K562 (cell line): ENCODE data around the gene FAR1. TPM values are rescaled to one million over a fixed set of nuclear protein-coding genes. Genes with fewer than 3 reads are reported as not detected.

Source experiments
- ATAC-seq: fragments of 200-7000 bp; cut with Tn5 transposase; 3 replicates; pipeline ENCODE4 v1.9.1; 2020; ENCODE audit warnings: moderate library complexity
- BruUV-seq: library from RNA; stranded (reverse); fragments of 400-500 nt; replicated peaks from 2 replicates; lab custom pipeline; 2021; lab: Mats Ljungman, UMichigan
- CTCF ChIA-PET: fragments of 300-600 bp; formaldehyde crosslinking; extraction: SDS; loops from one replicate; lab custom pipeline; 2021; ENCODE audit warnings: low intra/inter-chr PET ratio; lab: Yijun Ruan, JAX
- POLR2A ChIA-PET: fragments of 300-600, 350-650 bp; sonication (Branson Sonifier 250); formaldehyde crosslinking; extraction: SDS; loops from one replicate; lab custom pipeline; 2021; ENCODE audit warnings: antibody characterized with exemption, inconsistent platforms; lab: Yijun Ruan, JAX
- DNase-seq, 4 experiments: peaks; one replicate each; pipeline versions ENCODE4 v3.0.0 to v3.0.0-alpha.2; 2011 to 2018; ENCODE audit warnings: low spot score in 3 of 4, mixed read lengths in 3 of 4; ENCODE audit errors: extremely low read depth in 1 of 4
- FAIRE-seq: peaks from 2 replicates; lab custom pipeline; 2011; peaks lifted over from hg19 to GRCh38; lab: Jason Lieb, UNC
- H2AFZ ChIP-seq: 2 replicates; pipeline ENCODE4 v1.6.0; 2011; ENCODE audit warnings: low read depth, low read length, control low read depth, inconsistent platforms
- H3K27ac ChIP-seq: fragments of 200-600 bp; 3 replicates; pipeline ENCODE4 v1.8.0; 2011; ENCODE audit warnings: low read depth, mild to moderate bottlenecking, control low read depth, inconsistent platforms, low read length, moderate library complexity, mixed read lengths; ENCODE audit errors: extremely low read depth
- H3K27me3 ChIP-seq, 2 experiments: fragments of 300-600 bp in 1 of 2; 2 replicates in 1 of 2; 3 replicates in 1 of 2; pipeline versions ENCODE4 v1.6.0 to v1.8.0; 2011; ENCODE audit warnings: inconsistent platforms in 2 of 2, low read length in 2 of 2, mild to moderate bottlenecking in 1 of 2, mixed read lengths in 1 of 2, moderate library complexity in 1 of 2; ENCODE audit not compliant: control insufficient read depth in 2 of 2, insufficient read depth in 2 of 2
- H3K36me3 ChIP-seq: fragments of 300-600 bp; 3 replicates; pipeline ENCODE4 v1.8.0; 2011; ENCODE audit warnings: mild to moderate bottlenecking, low read length, inconsistent platforms; ENCODE audit not compliant: control insufficient read depth, insufficient read depth
- H3K4me1 ChIP-seq, 2 experiments: fragments of 200-600 bp in 1 of 2; replicated peaks in 1 of 2; 2 replicates in 1 of 2; 3 replicates in 1 of 2; pipeline versions ENCODE4 v1.5.1 to v1.8.0; 2011; ENCODE audit warnings: inconsistent platforms in 2 of 2, low read length in 2 of 2, mild to moderate bottlenecking in 1 of 2, mixed read lengths in 1 of 2, moderate library complexity in 1 of 2; ENCODE audit not compliant: control insufficient read depth in 2 of 2, insufficient read depth in 2 of 2
- H3K4me2 ChIP-seq: 2 replicates; pipeline ENCODE4 v1.6.1; 2011; ENCODE audit warnings: low read length, control low read depth, inconsistent platforms, mixed read lengths; ENCODE audit not compliant: insufficient read depth
- H3K4me3 ChIP-seq: fragments of 200-600 bp; sonication (generic), shearing (Covaris generic); 2 replicates; pipeline ENCODE4 v1.5.1; 2016; ENCODE audit warnings: control low read depth, inconsistent platforms
- H3K79me2 ChIP-seq: fragments of 200-600 bp; 3 replicates; pipeline ENCODE4 v1.8.0; 2011; ENCODE audit warnings: low read length, inconsistent platforms; ENCODE audit not compliant: control insufficient read depth, insufficient read depth
- H3K9ac ChIP-seq, 2 experiments: 2 replicates each; pipeline versions ENCODE4 v1.6.0 to v1.6.1; 2011; ENCODE audit warnings: low read depth in 2 of 2, low read length in 2 of 2, control low read depth in 1 of 2, inconsistent platforms in 1 of 2, mild to moderate bottlenecking in 1 of 2, mixed read lengths in 1 of 2; ENCODE audit not compliant: insufficient read depth in 1 of 2
- H3K9me1 ChIP-seq: one replicate; pipeline ENCODE4 v1.6.0; 2011; ENCODE audit warnings: inconsistent platforms, mild to moderate bottlenecking, low read length, moderate library complexity; ENCODE audit not compliant: control insufficient read depth, insufficient read depth
- H3K9me3 ChIP-seq: replicated peaks from 2 replicates; pipeline ENCODE4 v1.5.1; 2011; ENCODE audit warnings: low read depth, low read length, inconsistent platforms; ENCODE audit not compliant: control insufficient read depth, insufficient read depth
- H4K20me1 ChIP-seq: replicated peaks from 2 replicates; pipeline ENCODE4 v1.6.1; 2011; ENCODE audit warnings: low read length, inconsistent platforms, mixed read lengths; ENCODE audit not compliant: control insufficient read depth, insufficient read depth
- ARID3B ChIP-seq: fragments of 250-450 bp; sonication (Bioruptor Pico); IDR thresholded peaks from 2 replicates; pipeline ENCODE4 v1.4.0; 2020; ENCODE audit warnings: borderline replicate concordance
- GATAD2A ChIP-seq: fragments of 450-650 bp; IDR thresholded peaks from 2 replicates; pipeline ENCODE4 v1.6.1; 2017
- HEY1 ChIP-seq: fragments of 250-450 bp; sonication (Bioruptor Pico); IDR thresholded peaks from 2 replicates; pipeline ENCODE4 v1.5.0; 2020; ENCODE audit warnings: mild to moderate bottlenecking, moderate library complexity, borderline replicate concordance
- HMG20B ChIP-seq: fragments of 250-450 bp; sonication (Bioruptor Pico); IDR thresholded peaks from 2 replicates; pipeline ENCODE4 v1.5.0; 2021; ENCODE audit warnings: mild to moderate bottlenecking
- KAT2B ChIP-seq: IDR thresholded peaks from one replicate; pipeline ENCODE4 v1.6.1; 2012; ENCODE audit warnings: low read depth, mild to moderate bottlenecking, control low read depth, inconsistent platforms, low read length, moderate library complexity
- MNT ChIP-seq, 2 experiments: fragments of 450-650 bp; conservative IDR thresholded peaks; 2 replicates each; pipeline ENCODE4 v1.6.1; 2017; ENCODE audit warnings: mild to moderate bottlenecking in 2 of 2, moderate library complexity in 2 of 2
- PCBP2 ChIP-seq: fragments of 200-400 bp; formaldehyde crosslinking; IDR thresholded peaks from 2 replicates; pipeline ENCODE4 v1.6.1; 2018; ENCODE audit warnings: low read length, low read depth, mild to moderate bottlenecking, moderate library complexity; ENCODE audit not compliant: poor library complexity, severe bottlenecking
- PTRF ChIP-seq: fragments of 450-650 bp; IDR thresholded peaks from 2 replicates; pipeline ENCODE4 v1.6.1; 2016; ENCODE audit warnings: mild to moderate bottlenecking, missing genetic modification characterization, missing compliant biosample characterization
- SMAD1 ChIP-seq: fragments of 150-350 bp; IDR thresholded peaks from 2 replicates; pipeline ENCODE4 v1.6.1; 2014; ENCODE audit warnings: low read length, low read depth; ENCODE audit not compliant: partially characterized antibody
- SOX6 ChIP-seq: fragments of 450-650 bp; IDR thresholded peaks from 2 replicates; pipeline ENCODE4 v1.6.1; 2014; ENCODE audit warnings: mild to moderate bottlenecking
- SREBF1 ChIP-seq: fragments of 150-350 bp; IDR thresholded peaks from 2 replicates; pipeline ENCODE4 v1.6.1; 2014; ENCODE audit warnings: antibody characterized with exemption, low read depth, low read length, borderline replicate concordance
- SRSF3 ChIP-seq: fragments of 200-400 bp; formaldehyde crosslinking; IDR thresholded peaks from 2 replicates; pipeline ENCODE4 v1.6.1; 2016; ENCODE audit warnings: mild to moderate bottlenecking, low read length, moderate library complexity; ENCODE audit not compliant: insufficient read depth
- ZC3H8 ChIP-seq: fragments of 450-650 bp; IDR thresholded peaks from 2 replicates; pipeline ENCODE4 v1.6.1; 2017
- WGBS: fragments of 100-300 bp; shearing (Covaris generic); methylation state at CpG from one replicate; pipeline ENCODE4 v1.1.6; 2016; ENCODE audit warnings: low coverage, mixed read lengths; ENCODE audit not compliant: insufficient coverage; ENCODE audit errors: missing lambda C conversion rate; 5-methylcytosine and 5-hydroxymethylcytosine counted together
- in situ Hi-C: fragments of 300-500 bp; cut with MboI; formaldehyde crosslinking; loops from 4 replicates; pipeline ENCODE4 v1.15.0; 2018; ENCODE audit warnings: inconsistent platforms, mixed read lengths
- intact Hi-C: fragments of 100-400 bp; cut with micrococcal nuclease; formaldehyde crosslinking; loops from 2 replicates; pipeline ENCODE4 v1.14.2; 2022
- polyA plus RNA-seq, 8 experiments: library from polyadenylated mRNA; depleted of rRNA in 4 of 8; stranded (reverse) in 5 of 8; unstranded in 3 of 8; fragments of >200 nt; fragmentation: Nextera tagmentation in 2 of 8; fragmentation: Illumina TruSeq in 1 of 8; extraction: Ambion mirVana in 2 of 8; extraction: Trizol in 1 of 8; gene quantifications; 2 replicates each; pipeline versions ENCODE4 v1.2.1 to v1.2.3, GENCODE V29; 2011 to 2014; ENCODE audit warnings: inconsistent platforms in 1 of 8, missing spikeins in 1 of 8
- total RNA-seq, 7 experiments: library from RNA; depleted of rRNA in 6 of 7; stranded (reverse); fragments of >200 nt in 6 of 7; fragmentation: Illumina TruSeq in 2 of 7; extraction: Trizol in 2 of 7; gene quantifications; 2 replicates each; pipeline versions ENCODE4 v1.2.1 to v1.2.3, GENCODE V29; 2011 to 2021; ENCODE audit warnings: low replicate concordance in 1 of 7
- TF ChIP-seq, protein P1 (sequence below): fragments of 200-400 bp; formaldehyde crosslinking; IDR thresholded peaks from 2 replicates; pipeline ENCODE4 v1.6.1; 2017; ENCODE audit warnings: mild to moderate bottlenecking, low read depth, low read length, moderate library complexity

FAR1 gene
- total and polyA plus RNA-seq, 9 of the 15 experiments (the other 6 are each of a cell fraction or from before 2014, with no cell fraction given), result 17.7 to 88.2 (median 52.6) TPM

DNA sequence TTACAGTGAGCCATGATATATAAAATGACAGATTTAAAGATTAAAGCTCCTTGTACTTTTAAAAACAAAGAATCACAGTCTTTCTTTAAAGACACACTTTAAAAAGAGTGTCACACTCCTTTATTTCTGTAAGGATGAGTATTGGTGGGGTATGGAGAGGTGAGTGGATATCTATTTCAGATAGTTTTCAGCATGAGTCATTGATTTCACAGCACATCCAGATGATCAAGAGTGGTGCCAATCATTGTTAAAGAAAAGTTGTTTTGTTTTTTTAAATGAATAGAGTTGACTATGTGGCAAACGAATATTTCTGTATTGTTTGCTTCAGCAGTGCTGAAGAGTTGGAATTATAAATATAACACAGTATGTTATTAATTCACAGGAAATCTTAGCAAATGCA is 52.5 kb downstream of the FAR1 start:
- Histone ChIP-seq H3K27me3 (no peaks in the 10 kb centered on the region), H3K9me1 (no peaks in the 10 kb centered on the region), H3K4me2 (no peak overlapping the region), H2AFZ (no peak overlapping the region), H3K36me3 (peaks cover 60% of the 10 kb centered on the region), H3K4me1 (no peaks in the 10 kb centered on the region; a peak in 1 of 5 replicates), H4K20me1 (no peaks in the 10 kb centered on the region), H3K27ac (no peak overlapping the region), H3K4me3 (no peak overlapping the region), H3K79me2 (no peaks in the 10 kb centered on the region), H3K9ac (no peak overlapping the region), H3K9me3 (no peaks in the 10 kb centered on the region)
- WGBS, result 55% methylated on average over 1 of the region's 1 CpG
- DNase-seq (no peak), ATAC-seq (no peak), FAIRE-seq (no peak)
- CTCF ChIA-PET, result no interaction called here
- in situ Hi-C loops (no loop called here), intact Hi-C loops (no loop called here)
- no peak for TF ChIP-seq ARID3B (CRISPR knock-in tag)
- no peak for TF ChIP-seq SREBF1
- TF ChIP-seq HEY1 (CRISPR knock-in tag), result no peak
- TF ChIP-seq SRSF3, result no peak
- no peak for TF ChIP-seq SMAD1
- no peak for TF ChIP-seq PCBP2
- TF ChIP-seq HMG20B (CRISPR knock-in tag), result no peak
- TF ChIP-seq KAT2B, result no peak
- TF ChIP-seq, protein P1, sequence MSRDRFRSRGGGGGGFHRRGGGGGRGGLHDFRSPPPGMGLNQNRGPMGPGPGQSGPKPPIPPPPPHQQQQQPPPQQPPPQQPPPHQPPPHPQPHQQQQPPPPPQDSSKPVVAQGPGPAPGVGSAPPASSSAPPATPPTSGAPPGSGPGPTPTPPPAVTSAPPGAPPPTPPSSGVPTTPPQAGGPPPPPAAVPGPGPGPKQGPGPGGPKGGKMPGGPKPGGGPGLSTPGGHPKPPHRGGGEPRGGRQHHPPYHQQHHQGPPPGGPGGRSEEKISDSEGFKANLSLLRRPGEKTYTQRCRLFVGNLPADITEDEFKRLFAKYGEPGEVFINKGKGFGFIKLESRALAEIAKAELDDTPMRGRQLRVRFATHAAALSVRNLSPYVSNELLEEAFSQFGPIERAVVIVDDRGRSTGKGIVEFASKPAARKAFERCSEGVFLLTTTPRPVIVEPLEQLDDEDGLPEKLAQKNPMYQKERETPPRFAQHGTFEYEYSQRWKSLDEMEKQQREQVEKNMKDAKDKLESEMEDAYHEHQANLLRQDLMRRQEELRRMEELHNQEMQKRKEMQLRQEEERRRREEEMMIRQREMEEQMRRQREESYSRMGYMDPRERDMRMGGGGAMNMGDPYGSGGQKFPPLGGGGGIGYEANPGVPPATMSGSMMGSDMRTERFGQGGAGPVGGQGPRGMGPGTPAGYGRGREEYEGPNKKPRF, result no peak
- TF ChIP-seq ZC3H8, result no peak
- no peak for TF ChIP-seq MNT (conservative IDR thresholded peaks at IDR 0.05)
- no peak for TF ChIP-seq SOX6
- TF ChIP-seq GATAD2A, result no peak
- TF ChIP-seq PTRF, result no peak
- POLR2A ChIA-PET, result no interaction called here
- BruUV-seq, result no TSS peak
